Stimulated activated CD8-positive, alpha-beta memory T cell treated with anti-CD3 and anti-CD28 coated beads, Interleukin-15, amount 100 ng/mL, for 1 hour (primary cell): ENCODE measurements around the gene TMPRSS9.
"Not testable (repeated sequence)": the region's sequence is repeated elsewhere in the genome, so short reads cannot be mapped to it uniquely, and the experiment has no call there.

ENCODE experiments used
- DNase-seq: peaks from one replicate; pipeline ENCODE4 v3.0.0-alpha.2; 2020; ENCODE audit warnings: low read depth

The TMPRSS9 gene

DNA sequence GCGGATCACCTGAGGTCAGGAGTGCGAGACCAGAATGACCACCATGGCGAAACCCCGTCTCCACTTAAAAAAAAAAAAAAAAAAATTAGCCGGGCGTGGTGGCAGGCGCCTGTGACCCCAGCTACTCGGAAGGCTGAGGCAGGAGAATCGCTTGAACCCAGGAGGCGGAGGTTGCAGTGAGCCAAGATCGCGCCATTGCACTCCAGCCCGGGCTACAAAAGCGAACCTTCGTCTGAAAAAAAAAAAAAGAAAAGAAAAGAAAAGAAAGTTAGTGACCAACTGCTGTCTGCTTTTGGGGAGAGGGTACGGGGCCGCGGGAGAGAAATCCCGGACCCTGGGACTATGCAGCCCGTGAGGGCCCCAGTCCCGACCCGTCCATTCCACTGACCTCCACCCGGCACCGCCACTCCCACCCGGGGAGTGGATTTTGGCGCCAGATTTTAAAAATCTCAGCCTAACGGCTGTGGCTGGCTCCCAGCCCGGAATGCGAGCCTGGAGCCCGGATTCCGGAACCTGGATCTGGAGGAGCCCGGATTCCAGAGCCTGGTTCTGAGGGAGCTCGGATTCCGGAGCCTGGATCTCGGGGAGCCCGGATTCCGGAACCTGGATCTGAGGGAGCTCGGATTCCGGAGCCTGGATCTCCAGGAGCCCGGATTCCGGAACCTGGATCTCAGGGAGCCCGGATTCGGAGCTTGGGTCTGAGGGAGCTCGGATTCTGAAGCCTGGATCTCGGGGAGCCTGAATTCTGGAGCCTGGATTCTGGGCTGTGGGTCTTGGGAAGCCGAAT lies 102.8 kb downstream of the TMPRSS9 start:
- DNase-seq = no peak

DNA sequence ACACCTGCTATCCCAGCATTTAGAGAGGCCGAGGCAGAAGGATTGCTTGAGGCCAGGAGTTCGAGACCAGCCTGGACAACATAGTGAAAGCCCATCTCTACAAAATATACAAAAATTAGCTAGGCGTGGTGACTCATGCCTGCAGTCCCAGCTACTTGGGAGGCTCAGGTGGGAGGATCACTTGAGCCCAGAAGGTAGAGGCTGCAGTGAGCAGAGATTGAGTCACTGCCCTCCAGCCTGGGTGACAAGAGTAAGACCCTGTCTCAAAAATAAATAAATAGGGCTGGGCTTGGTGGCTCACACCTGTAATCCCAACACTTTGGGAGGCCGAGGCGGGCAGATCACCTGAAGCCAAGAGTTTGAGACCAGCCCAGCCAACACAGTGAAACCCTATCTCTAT lies 103.6 kb downstream of the TMPRSS9 start:
- DNase-seq = not testable (repeated sequence)

DNA sequence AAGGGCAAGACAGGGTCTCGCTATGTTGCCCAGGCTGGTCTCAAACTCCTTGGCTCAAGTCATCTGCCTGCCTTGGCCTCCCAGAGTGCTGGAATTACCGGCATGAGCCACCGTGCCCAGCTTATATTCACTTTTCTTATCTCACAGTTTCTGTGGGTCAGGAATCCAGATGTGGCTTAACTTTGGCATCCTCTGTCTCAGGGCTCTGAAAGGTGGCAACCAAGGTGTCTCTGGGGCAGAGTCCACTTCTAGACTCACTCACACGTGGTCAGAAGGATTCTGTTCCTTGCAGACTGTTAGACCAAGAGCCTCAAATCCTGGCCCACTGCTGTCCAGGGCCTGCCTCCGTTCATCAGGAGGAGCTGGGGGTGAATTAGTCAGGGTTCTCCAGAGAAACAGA lies 104.3 kb downstream of the TMPRSS9 start:
- DNase-seq = no peak

DNA sequence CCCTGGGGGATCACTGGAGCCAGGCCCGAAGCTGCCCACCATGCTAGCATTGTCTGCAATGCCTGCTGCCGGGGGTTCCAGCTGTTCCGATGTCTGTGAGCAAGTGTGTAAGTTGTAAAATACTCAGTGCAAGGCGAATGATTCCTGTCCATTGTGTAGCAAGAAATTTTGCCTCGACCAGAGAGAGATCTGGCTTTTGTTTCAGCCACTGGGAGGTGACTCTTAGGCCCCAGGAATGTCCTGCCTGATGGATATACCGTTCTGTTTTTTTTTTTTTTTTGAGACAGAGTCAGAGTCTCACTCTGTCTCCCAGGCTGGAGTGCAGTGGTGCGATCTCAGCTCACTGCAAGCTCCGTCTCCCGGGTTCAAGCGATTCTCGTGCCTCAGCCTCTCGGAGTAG lies 108.5 kb downstream of the TMPRSS9 start:
- no peak for DNase-seq

DNA sequence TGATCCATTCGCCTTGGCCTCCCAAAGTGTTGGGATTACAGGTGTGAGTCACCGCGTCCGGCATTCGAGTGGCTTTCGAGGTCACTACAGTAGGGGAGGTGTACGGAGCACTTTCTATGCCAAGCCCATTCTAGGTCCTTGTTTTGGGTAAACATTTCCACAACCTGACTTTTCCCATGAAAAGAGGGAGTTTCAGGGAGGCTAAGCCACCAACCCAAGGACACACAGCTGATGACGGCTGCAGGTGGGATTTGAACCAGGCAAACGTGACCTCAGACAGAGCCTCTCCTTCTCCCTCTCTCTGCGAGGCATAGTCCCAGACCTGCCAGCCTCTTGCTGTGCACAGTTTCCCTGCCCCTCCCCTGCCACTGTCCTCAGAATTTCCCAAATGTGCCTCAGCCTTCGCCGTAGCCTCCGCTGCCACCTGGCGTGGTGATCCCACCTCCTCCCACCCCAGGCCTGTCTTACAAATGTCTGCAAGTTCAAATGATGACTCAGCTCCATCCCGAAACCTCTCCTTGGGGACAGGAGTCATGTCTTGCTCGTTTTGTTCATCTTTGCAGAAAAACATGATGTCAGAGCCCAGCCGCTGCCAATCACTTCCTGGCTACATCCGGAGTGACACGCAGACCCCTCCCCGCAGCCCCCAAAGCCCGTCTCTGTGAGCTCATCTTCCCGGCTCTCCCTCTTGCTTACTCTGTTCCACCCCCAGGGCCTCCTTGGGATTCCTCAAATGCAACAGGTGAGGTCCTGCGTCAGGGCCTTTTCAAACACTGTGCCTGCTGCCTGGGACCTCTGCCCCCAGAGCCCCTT lies 109.2 kb downstream of the TMPRSS9 start:
- no peak for DNase-seq

DNA sequence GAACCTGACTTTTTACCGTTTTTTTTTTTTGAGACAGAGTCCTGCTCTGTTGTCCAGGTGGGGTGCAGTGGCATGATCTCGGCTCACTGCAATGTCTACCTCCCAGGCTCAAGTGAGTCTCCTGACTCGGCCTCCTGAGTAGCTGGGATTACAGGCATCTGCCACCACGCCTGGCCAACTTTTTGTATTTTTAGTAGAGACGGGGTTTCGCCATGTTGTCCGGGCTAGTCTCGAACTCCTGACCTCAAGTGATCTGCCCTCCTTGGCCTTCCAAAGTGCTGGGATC lies 109.8 kb downstream of the TMPRSS9 start:
- DNase-seq = not testable (repeated sequence)

DNA sequence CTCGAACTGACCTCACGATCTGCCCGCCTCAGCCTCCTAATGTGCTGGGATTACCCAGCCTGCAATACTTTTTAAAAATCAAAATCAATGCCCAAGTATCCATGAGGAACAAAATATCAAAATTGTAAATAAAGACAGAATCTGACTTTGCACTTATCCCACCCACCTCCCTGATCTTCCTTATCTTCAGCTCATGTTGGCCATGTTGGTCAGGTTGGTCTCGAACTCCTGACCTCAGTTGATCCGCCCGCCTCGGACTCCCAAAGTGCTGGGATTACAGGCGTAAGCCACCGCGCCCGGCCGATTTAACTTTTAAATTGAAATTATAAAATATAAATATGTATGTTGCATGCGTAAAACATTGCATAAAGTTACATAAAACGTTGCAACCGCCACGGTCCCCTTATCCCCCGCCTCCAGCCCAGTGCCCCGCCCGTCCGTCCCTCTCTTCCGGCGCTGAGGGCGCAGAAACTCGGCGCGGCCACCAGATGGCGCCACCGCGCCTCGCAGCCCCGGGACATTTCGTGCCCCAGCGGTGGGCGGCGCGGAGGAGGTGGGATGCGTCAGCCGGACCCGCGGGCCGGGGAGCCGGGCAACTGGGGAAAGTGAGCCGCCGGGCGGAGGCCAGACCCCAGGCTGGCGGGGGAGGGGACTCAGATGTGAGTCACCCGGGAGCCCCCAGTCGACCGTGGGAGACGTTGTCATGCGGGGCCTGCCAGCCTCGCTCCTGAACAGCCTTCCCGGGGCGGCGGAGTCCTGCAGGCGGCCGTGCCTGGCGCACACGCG lies 114.4 kb downstream of the TMPRSS9 start:
- DNase-seq = peak; percentile 70

DNA sequence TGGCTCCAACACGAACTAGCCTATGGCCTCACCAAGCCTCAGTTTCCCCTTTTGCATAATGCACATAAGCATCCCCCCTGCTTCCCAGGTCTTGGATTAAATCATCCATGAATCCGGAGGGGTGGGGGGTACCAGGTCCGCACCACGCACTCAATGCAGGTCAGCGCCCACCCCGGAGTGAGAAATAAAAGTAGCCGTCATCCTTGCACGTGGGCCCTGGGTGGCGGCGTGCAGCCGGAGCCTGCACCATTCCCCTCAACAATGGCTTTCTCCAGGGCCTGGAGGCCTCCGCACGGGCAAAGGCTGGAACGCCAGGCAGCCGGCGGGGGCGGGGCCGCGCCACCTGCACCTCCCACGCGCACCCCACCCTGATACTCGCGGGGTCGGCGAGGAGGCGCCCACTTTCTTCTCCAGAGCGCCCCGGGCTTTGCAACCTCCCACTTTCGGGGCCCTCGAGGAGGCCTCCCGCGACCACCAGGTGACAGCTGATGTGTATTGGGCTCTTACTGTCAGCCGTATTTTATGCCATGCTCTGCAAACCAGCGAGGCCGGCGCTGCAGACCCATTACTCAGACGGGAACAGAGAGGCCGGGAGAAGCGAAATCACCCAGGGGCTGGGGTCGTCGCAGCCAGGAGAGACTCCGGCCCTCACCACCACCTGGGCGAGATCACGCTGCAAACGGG lies 115.1 kb downstream of the TMPRSS9 start:
- DNase-seq = peak; percentile 30
